SK-N-SH treated with all-trans-retinoic acid at 6 μM for 48 hours (cell line): ENCODE measurements around the gene EAPP.
"Not testable (repeated sequence)": the region's sequence is repeated elsewhere in the genome, so short reads cannot be mapped to it uniquely, and the experiment has no call there.

Experiments used
- ATAC-seq: fragments of 200-7000 bp; cut with Tn5 transposase; 3 replicates; pipeline ENCODE4 v1.9.1; 2020; ENCODE audit warnings: mild to moderate bottlenecking, moderate library complexity
- ARNTL ChIP-seq: fragments of 450-650 bp; formaldehyde crosslinking; IDR thresholded peaks from 2 replicates; pipeline ENCODE4 v1.5.0; 2020; ENCODE audit warnings: low read depth, mild to moderate bottlenecking, moderate library complexity, borderline replicate concordance
- CSDC2 ChIP-seq: fragments of 250-450 bp; sonication (Bioruptor Pico); IDR thresholded peaks from 2 replicates; pipeline ENCODE4 v1.5.0; 2020; ENCODE audit warnings: mild to moderate bottlenecking, moderate library complexity
- ESRRG ChIP-seq: fragments of 250-450 bp; sonication (Bioruptor Pico); IDR thresholded peaks from 2 replicates; pipeline ENCODE4 v1.6.1; 2021; ENCODE audit warnings: mild to moderate bottlenecking
- GLIS3 ChIP-seq: fragments of 250-450 bp; sonication (Bioruptor Pico); IDR thresholded peaks from 2 replicates; pipeline ENCODE4 v1.5.0; 2020; ENCODE audit warnings: mild to moderate bottlenecking, moderate library complexity
- ISL1 ChIP-seq: fragments of 250-450 bp; sonication (Bioruptor Pico); IDR thresholded peaks from 2 replicates; pipeline ENCODE4 v2.1.2; 2022; ENCODE audit warnings: mild to moderate bottlenecking, moderate library complexity
- OSR1 ChIP-seq: fragments of 250-450 bp; sonication (Bioruptor Pico); IDR thresholded peaks from 2 replicates; pipeline ENCODE4 v1.8.0; 2022; ENCODE audit warnings: moderate library complexity, mild to moderate bottlenecking, inconsistent platforms
- PPARA ChIP-seq: fragments of 250-450 bp; sonication (Bioruptor Pico); IDR thresholded peaks from 2 replicates; pipeline ENCODE4 v1.5.0; 2020; ENCODE audit warnings: mild to moderate bottlenecking, borderline replicate concordance
- RARB ChIP-seq: fragments of 250-450 bp; sonication (Bioruptor Pico); IDR thresholded peaks from 2 replicates; pipeline ENCODE4 v1.8.0; 2021; ENCODE audit warnings: mild to moderate bottlenecking, moderate library complexity
- SNAI2 ChIP-seq: fragments of 250-450 bp; sonication (Bioruptor Pico); IDR thresholded peaks from 2 replicates; pipeline ENCODE4 v1.5.0; 2020; ENCODE audit warnings: mild to moderate bottlenecking, moderate library complexity
- TCF4 ChIP-seq: fragments of 250-450 bp; sonication (Bioruptor Pico); IDR thresholded peaks from 2 replicates; pipeline ENCODE4 v1.8.0; 2021; ENCODE audit warnings: mild to moderate bottlenecking, moderate library complexity, borderline replicate concordance
- ZC3H10 ChIP-seq: fragments of 250-450 bp; sonication (Bioruptor Pico); IDR thresholded peaks from 2 replicates; pipeline ENCODE4 v1.5.1; 2021; ENCODE audit warnings: mild to moderate bottlenecking, moderate library complexity
- ZFP30 ChIP-seq: fragments of 450-650 bp; formaldehyde crosslinking; IDR thresholded peaks from 2 replicates; pipeline ENCODE4 v1.5.0; 2022; ENCODE audit warnings: mild to moderate bottlenecking, moderate library complexity
- ZNF565 ChIP-seq: fragments of 450-650 bp; formaldehyde crosslinking; conservative IDR thresholded peaks from 2 replicates; pipeline ENCODE4 v1.5.0; 2020; ENCODE audit warnings: low read depth, mild to moderate bottlenecking, moderate library complexity
- ZNF70 ChIP-seq: fragments of 450-650 bp; formaldehyde crosslinking; IDR thresholded peaks from 2 replicates; pipeline ENCODE4 v1.5.0; 2020; ENCODE audit warnings: mild to moderate bottlenecking, moderate library complexity
- ZNF8 ChIP-seq: fragments of 450-650 bp; formaldehyde crosslinking; IDR thresholded peaks from 2 replicates; pipeline ENCODE4 v1.5.0; 2020; ENCODE audit warnings: mild to moderate bottlenecking, moderate library complexity
- TF ChIP-seq, protein P1 (sequence below): fragments of 250-450 bp; sonication (Bioruptor Pico); IDR thresholded peaks from 2 replicates; pipeline ENCODE4 v1.8.0; 2021; ENCODE audit warnings: low read depth, mild to moderate bottlenecking, moderate library complexity, borderline replicate concordance
- TF ChIP-seq, protein P2 (sequence below): fragments of 250-450 bp; sonication (Bioruptor Pico); IDR thresholded peaks from 2 replicates; pipeline ENCODE4 v1.5.1; 2021; ENCODE audit warnings: mild to moderate bottlenecking, moderate library complexity
- TF ChIP-seq, protein P3 (sequence below): fragments of 250-450 bp; sonication (Bioruptor Pico); IDR thresholded peaks from 2 replicates; pipeline ENCODE4 v1.8.0; 2020; ENCODE audit warnings: mild to moderate bottlenecking, moderate library complexity, borderline replicate concordance
- TF ChIP-seq, protein P4 (sequence below): fragments of 250-450 bp; sonication (Bioruptor Pico); IDR thresholded peaks from 2 replicates; pipeline ENCODE4 v1.5.0; 2020; ENCODE audit warnings: mild to moderate bottlenecking, moderate library complexity
- TF ChIP-seq, protein P5 (sequence below): fragments of 250-450 bp; sonication (Bioruptor Pico); IDR thresholded peaks from 2 replicates; pipeline ENCODE4 v1.5.1; 2020; ENCODE audit warnings: low read depth, mild to moderate bottlenecking, moderate library complexity

EAPP gene

DNA sequence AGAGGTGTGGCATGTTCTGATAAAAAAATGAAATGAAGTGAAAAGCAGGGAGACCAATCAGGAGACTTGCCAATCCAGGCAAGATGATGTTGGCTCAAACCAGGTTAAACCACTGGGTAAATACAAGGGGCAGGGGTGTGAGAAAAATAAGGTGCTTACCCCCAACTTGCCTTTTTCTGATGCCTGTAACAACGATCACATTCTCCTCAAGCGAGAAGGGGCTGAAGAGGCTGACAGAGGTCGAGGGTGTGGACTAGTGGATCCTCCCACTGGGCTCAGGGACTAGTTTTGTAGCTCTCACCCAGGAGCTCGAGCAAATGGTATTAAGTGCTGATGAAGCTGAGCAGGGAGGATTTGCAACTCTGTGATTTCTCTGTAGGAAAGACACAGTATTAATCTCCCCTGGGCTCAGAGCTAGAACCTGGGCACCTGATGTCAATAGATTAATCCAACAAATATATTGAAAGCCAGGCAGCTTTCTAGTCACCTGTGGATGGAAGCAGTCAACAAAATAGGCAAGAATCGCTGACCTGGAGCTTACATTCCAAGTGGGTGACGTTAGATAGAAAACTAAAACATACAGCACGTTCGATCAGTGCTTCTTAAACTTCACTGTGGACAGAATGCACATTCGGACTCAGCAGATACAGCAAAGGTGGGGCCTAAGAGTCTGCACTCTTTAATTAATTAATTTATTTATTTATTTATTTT is 15.2 kb upstream of the EAPP start:
- TF ChIP-seq ZC3H10 (CRISPR knock-in tag) (no peak), ESRRG (CRISPR knock-in tag) (no peak), ZFP30 (CRISPR knock-in tag) (no peak), ISL1 (CRISPR knock-in tag) (no peak), ARNTL (CRISPR knock-in tag) (no peak), TCF4 (no peak), OSR1 (CRISPR knock-in tag) (no peak), ZNF8 (CRISPR knock-in tag) (no peak), CSDC2 (CRISPR knock-in tag) (no peak), PPARA (CRISPR knock-in tag) (no peak), SNAI2 (CRISPR knock-in tag) (no peak), ZNF70 (CRISPR knock-in tag) (no peak)
- TF ChIP-seq, protein P1, sequence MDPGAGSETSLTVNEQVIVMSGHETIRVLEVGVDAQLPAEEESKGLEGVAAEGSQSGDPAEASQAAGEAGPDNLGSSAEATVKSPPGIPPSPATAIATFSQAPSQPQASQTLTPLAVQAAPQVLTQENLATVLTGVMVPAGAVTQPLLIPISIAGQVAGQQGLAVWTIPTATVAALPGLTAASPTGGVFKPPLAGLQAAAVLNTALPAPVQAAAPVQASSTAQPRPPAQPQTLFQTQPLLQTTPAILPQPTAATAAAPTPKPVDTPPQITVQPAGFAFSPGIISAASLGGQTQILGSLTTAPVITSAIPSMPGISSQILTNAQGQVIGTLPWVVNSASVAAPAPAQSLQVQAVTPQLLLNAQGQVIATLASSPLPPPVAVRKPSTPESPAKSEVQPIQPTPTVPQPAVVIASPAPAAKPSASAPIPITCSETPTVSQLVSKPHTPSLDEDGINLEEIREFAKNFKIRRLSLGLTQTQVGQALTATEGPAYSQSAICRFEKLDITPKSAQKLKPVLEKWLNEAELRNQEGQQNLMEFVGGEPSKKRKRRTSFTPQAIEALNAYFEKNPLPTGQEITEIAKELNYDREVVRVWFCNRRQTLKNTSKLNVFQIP: no peak
- TF ChIP-seq, protein P2, sequence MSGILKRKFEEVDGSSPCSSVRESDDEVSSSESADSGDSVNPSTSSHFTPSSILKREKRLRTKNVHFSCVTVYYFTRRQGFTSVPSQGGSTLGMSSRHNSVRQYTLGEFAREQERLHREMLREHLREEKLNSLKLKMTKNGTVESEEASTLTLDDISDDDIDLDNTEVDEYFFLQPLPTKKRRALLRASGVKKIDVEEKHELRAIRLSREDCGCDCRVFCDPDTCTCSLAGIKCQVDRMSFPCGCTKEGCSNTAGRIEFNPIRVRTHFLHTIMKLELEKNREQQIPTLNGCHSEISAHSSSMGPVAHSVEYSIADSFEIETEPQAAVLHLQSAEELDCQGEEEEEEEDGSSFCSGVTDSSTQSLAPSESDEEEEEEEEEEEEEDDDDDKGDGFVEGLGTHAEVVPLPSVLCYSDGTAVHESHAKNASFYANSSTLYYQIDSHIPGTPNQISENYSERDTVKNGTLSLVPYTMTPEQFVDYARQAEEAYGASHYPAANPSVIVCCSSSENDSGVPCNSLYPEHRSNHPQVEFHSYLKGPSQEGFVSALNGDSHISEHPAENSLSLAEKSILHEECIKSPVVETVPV (CRISPR knock-in tag): no peak
- TF ChIP-seq, protein P3, sequence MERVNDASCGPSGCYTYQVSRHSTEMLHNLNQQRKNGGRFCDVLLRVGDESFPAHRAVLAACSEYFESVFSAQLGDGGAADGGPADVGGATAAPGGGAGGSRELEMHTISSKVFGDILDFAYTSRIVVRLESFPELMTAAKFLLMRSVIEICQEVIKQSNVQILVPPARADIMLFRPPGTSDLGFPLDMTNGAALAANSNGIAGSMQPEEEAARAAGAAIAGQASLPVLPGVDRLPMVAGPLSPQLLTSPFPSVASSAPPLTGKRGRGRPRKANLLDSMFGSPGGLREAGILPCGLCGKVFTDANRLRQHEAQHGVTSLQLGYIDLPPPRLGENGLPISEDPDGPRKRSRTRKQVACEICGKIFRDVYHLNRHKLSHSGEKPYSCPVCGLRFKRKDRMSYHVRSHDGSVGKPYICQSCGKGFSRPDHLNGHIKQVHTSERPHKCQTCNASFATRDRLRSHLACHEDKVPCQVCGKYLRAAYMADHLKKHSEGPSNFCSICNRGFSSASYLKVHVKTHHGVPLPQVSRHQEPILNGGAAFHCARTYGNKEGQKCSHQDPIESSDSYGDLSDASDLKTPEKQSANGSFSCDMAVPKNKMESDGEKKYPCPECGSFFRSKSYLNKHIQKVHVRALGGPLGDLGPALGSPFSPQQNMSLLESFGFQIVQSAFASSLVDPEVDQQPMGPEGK: no peak
- TF ChIP-seq, protein P4, sequence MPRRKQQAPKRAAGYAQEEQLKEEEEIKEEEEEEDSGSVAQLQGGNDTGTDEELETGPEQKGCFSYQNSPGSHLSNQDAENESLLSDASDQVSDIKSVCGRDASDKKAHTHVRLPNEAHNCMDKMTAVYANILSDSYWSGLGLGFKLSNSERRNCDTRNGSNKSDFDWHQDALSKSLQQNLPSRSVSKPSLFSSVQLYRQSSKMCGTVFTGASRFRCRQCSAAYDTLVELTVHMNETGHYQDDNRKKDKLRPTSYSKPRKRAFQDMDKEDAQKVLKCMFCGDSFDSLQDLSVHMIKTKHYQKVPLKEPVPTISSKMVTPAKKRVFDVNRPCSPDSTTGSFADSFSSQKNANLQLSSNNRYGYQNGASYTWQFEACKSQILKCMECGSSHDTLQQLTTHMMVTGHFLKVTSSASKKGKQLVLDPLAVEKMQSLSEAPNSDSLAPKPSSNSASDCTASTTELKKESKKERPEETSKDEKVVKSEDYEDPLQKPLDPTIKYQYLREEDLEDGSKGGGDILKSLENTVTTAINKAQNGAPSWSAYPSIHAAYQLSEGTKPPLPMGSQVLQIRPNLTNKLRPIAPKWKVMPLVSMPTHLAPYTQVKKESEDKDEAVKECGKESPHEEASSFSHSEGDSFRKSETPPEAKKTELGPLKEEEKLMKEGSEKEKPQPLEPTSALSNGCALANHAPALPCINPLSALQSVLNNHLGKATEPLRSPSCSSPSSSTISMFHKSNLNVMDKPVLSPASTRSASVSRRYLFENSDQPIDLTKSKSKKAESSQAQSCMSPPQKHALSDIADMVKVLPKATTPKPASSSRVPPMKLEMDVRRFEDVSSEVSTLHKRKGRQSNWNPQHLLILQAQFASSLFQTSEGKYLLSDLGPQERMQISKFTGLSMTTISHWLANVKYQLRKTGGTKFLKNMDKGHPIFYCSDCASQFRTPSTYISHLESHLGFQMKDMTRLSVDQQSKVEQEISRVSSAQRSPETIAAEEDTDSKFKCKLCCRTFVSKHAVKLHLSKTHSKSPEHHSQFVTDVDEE (CRISPR knock-in tag): no peak
- ATAC-seq: no peak

DNA sequence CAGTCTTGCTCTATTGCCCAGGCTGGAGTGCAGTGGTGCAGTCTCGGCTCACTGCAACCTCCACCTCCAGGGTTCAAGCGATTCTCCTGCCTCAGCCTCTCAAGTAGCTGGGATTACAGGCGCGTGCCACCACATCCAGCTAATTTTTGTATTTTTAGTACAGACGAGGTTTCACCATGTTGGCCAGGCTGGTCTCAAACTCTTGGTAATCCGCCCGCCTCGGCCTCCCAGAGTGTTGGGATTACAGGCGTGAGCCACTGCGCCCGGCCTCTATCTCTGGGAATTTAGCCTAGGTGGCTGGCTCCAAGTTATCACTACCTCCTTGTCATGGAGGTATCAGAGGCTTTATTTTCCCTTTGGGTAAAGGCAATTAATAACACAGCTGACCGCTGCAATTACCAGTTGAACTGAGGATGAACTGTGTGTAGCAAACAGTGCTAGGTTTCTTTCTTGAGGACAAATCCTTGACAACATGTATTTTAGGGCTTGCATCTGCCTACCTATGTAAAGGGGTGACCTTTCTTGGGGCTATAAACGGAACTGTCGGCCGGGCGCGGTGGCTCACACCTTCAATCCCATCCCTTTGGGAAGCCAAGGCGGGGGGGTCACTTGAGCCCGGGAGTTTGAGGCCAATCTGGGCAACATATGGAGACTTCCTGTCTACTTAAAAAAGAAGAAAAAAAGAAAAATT is 9.9 kb upstream of the EAPP start:
- ATAC-seq: not testable (repeated sequence)

DNA sequence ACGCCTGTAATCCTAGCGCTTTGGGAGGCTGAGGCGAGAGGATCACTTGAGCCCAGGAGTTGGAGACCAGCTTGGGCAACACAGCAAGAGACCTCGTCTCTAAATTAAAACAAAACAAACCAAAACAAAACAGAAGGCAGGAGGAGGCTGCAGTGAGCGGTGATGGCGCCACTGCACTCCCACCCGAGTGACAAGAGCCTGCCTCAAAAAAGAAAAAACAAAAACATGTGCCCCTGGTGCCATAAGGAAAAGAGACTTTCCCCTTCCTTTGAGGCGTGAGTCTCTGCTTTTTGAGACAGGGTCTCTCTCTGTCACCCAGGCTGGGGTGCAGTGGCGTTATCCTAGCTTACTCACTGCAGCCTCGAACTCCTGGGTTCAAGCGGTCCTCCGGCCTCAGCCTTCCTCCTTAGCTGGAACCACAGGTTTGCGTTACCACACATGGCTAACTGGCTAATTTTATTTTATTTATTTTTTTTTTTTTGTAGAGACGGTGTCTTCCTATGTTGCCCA is 9.0 kb upstream of the EAPP start:
- ATAC-seq: no peak
- TF ChIP-seq ZNF70 (CRISPR knock-in tag) (no peak), ISL1 (CRISPR knock-in tag) (no peak), ZNF8 (CRISPR knock-in tag) (no peak), SNAI2 (CRISPR knock-in tag) (no peak), RARB (no peak), GLIS3 (no peak), TCF4 (no peak), ZNF565 (no peak), PPARA (CRISPR knock-in tag) (no peak), OSR1 (CRISPR knock-in tag) (no peak), ZC3H10 (CRISPR knock-in tag) (no peak), ESRRG (CRISPR knock-in tag) (no peak), ZFP30 (CRISPR knock-in tag) (no peak)
- TF ChIP-seq, protein P3: no peak
- TF ChIP-seq, protein P5, sequence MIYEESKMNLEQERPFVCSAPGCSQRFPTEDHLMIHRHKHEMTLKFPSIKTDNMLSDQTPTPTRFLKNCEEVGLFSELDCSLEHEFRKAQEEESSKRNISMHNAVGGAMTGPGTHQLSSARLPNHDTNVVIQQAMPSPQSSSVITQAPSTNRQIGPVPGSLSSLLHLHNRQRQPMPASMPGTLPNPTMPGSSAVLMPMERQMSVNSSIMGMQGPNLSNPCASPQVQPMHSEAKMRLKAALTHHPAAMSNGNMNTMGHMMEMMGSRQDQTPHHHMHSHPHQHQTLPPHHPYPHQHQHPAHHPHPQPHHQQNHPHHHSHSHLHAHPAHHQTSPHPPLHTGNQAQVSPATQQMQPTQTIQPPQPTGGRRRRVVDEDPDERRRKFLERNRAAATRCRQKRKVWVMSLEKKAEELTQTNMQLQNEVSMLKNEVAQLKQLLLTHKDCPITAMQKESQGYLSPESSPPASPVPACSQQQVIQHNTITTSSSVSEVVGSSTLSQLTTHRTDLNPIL: no peak
- TF ChIP-seq, protein P1: no peak
